Measurements from ENCODE around the gene FUT4. TPM values are rescaled to one million over a fixed set of nuclear protein-coding genes. Genes with fewer than 3 reads are reported as not detected.
"Not testable (repeated sequence)": the region's sequence is repeated elsewhere in the genome, so short reads cannot be mapped to it uniquely, and the experiment has no call there.

FUT4 gene
- polyA plus RNA-seq (ENCODE audit: insufficient read length in 4 of 4): 1 to 10 TPM; 5.2 to 7.1 (median 5.6) TPM

GRCh38 chr11:94543695-94544645, at the start of gene FUT4:
Gene FUT4, plus strand, starts transcription at chr11:94543921. Its CDS starts 213 bp downstream, at chr11:94544134.
- peak; percentile 61 to 73 (median 70) for DNase-seq (ENCODE audit: low read depth in 4 of 4, low spot score in 3 of 4)

GRCh38 chr11:94494126-94494680, 49.5 kb upstream of the FUT4 start:
- no peak for DNase-seq (ENCODE audit: low read depth in 4 of 4, low spot score in 3 of 4)

GRCh38 chr11:94500181-94500580, 43.5 kb upstream of the FUT4 start:
- DNase-seq (ENCODE audit: low read depth in 4 of 4, low spot score in 3 of 4): no peak

- DNase-seq (ENCODE audit: low read depth in 4 of 4, low spot score in 3 of 4): no peak
Measured at GRCh38 chr11:94501522-94501921, 42.2 kb upstream of the FUT4 start.

GRCh38 chr11:94504689-94505293, 38.9 kb upstream of the FUT4 start:
- no peak for DNase-seq (ENCODE audit: low read depth in 4 of 4, low spot score in 3 of 4)

GRCh38 chr11:94506513-94506912, 37.2 kb upstream of the FUT4 start:
- not testable (repeated sequence) for DNase-seq (ENCODE audit: low read depth in 4 of 4, low spot score in 3 of 4)

- no peak for DNase-seq (ENCODE audit: low read depth in 4 of 4, low spot score in 3 of 4)
Measured at GRCh38 chr11:94507485-94507884, 36.2 kb upstream of the FUT4 start.

GRCh38 chr11:94511932-94512781, 31.6 kb upstream of the FUT4 start, which contains the start of gene C11orf97:
Gene C11orf97, plus strand, starts transcription at chr11:94512461. Its CDS starts 68 bp downstream, at chr11:94512529.
- DNase-seq (ENCODE audit: low read depth in 4 of 4, low spot score in 3 of 4): peak in 1 of 4 donors; percentile 41

- no peak for DNase-seq (ENCODE audit: low read depth in 4 of 4, low spot score in 3 of 4)
Measured at GRCh38 chr11:94513091-94513490, 30.6 kb upstream of the FUT4 start.

- DNase-seq (ENCODE audit: low read depth in 4 of 4, low spot score in 3 of 4): no peak
Measured at GRCh38 chr11:94515398-94515797, 28.3 kb upstream of the FUT4 start.

- no peak for DNase-seq (ENCODE audit: low read depth in 4 of 4, low spot score in 3 of 4)
Measured at GRCh38 chr11:94516725-94517124, 27.0 kb upstream of the FUT4 start.

- no peak for DNase-seq (ENCODE audit: low read depth in 4 of 4, low spot score in 3 of 4)
Measured at GRCh38 chr11:94518300-94518699, 25.4 kb upstream of the FUT4 start.

GRCh38 chr11:94519478-94520084, 24.1 kb upstream of the FUT4 start:
- DNase-seq (ENCODE audit: low read depth in 4 of 4, low spot score in 3 of 4): no peak

GRCh38 chr11:94521684-94522083, 22.0 kb upstream of the FUT4 start:
- no peak for DNase-seq (ENCODE audit: low read depth in 4 of 4, low spot score in 3 of 4)

- DNase-seq (ENCODE audit: low read depth in 4 of 4, low spot score in 3 of 4): no peak
Measured at GRCh38 chr11:94524341-94524740, 19.4 kb upstream of the FUT4 start.

GRCh38 chr11:94525546-94526324, 18.0 kb upstream of the FUT4 start:
- DNase-seq (ENCODE audit: low read depth in 4 of 4, low spot score in 3 of 4): peak in 3 of 4 donors; percentile 52 to 65 (median 59)

- DNase-seq (ENCODE audit: low read depth in 4 of 4, low spot score in 3 of 4): no peak
Measured at GRCh38 chr11:94526645-94527438, 16.9 kb upstream of the FUT4 start.

- no peak for DNase-seq (ENCODE audit: low read depth in 4 of 4, low spot score in 3 of 4)
Measured at GRCh38 chr11:94528551-94528950, 15.2 kb upstream of the FUT4 start.

Measured in left renal pelvis (tissue), 4 donors.